Astrocyte (in vitro differentiated cells and primary cell): ENCODE results near the gene CALML6. TPM values are rescaled to one million over a fixed set of nuclear protein-coding genes. Genes with fewer than 3 reads are reported as not detected.
"Not testable (repeated sequence)": the region's sequence is repeated elsewhere in the genome, so short reads cannot be mapped to it uniquely, and the experiment has no call there.

Source experiments
- DNase-seq: peaks from one replicate; pipeline ENCODE4 v3.0.0-alpha.2; 2010; ENCODE audit warnings: low read depth
- FAIRE-seq: peaks from 2 replicates; lab custom pipeline; 2011; peaks lifted over from hg19 to GRCh38; lab: Jason Lieb, UNC
- H2AFZ ChIP-seq: 2 replicates; pipeline ENCODE4 v1.6.0; 2012; ENCODE audit warnings: low read depth, low read length, inconsistent platforms
- H3K27ac ChIP-seq: 2 replicates; pipeline ENCODE4 v1.5.1; 2011; ENCODE audit warnings: low read depth, low read length, inconsistent platforms
- H3K27me3 ChIP-seq: 2 replicates; pipeline ENCODE4 v1.6.0; 2011; ENCODE audit warnings: low read length, inconsistent platforms; ENCODE audit not compliant: insufficient read depth
- H3K36me3 ChIP-seq: 2 replicates; pipeline ENCODE4 v1.5.1; 2011; ENCODE audit warnings: low read length, inconsistent platforms; ENCODE audit not compliant: insufficient read depth
- H3K4me1 ChIP-seq: 2 replicates; pipeline ENCODE4 v1.5.1; 2011; ENCODE audit warnings: low read length, inconsistent platforms; ENCODE audit not compliant: insufficient read depth
- H3K4me2 ChIP-seq: 2 replicates; pipeline ENCODE4 v1.6.0; 2012; ENCODE audit warnings: low read length, inconsistent platforms
- H3K4me3 ChIP-seq: 2 replicates; pipeline ENCODE4 v1.5.1; 2011; ENCODE audit warnings: low read depth, mild to moderate bottlenecking, low read length, inconsistent platforms; ENCODE audit not compliant: insufficient read depth
- H3K79me2 ChIP-seq: 2 replicates; pipeline ENCODE4 v1.6.0; 2012; ENCODE audit warnings: mild to moderate bottlenecking, low read length, inconsistent platforms; ENCODE audit not compliant: insufficient read depth
- H3K9ac ChIP-seq: 2 replicates; pipeline ENCODE4 v1.6.0; 2012; ENCODE audit warnings: mild to moderate bottlenecking, low read length, inconsistent platforms
- H3K9me3 ChIP-seq: 2 replicates; pipeline ENCODE4 v1.5.1; 2012; ENCODE audit warnings: low read depth, mild to moderate bottlenecking, low read length, inconsistent platforms; ENCODE audit not compliant: insufficient read depth
- H4K20me1 ChIP-seq: 2 replicates; pipeline ENCODE4 v1.6.0; 2012; ENCODE audit warnings: low read length, inconsistent platforms; ENCODE audit not compliant: insufficient read depth
- H3K27ac Mint-ChIP-seq: one replicate; pipeline ENCODE4 v1.8.0; 2021; ENCODE audit warnings: mild to moderate bottlenecking, mixed read lengths; ENCODE audit not compliant: unreplicated experiment
- H3K27me3 Mint-ChIP-seq: one replicate; pipeline ENCODE4 v1.8.0; 2021; ENCODE audit warnings: low read depth, mixed read lengths; ENCODE audit not compliant: unreplicated experiment
- H3K36me3 Mint-ChIP-seq: one replicate; pipeline ENCODE4 v1.8.0; 2021; ENCODE audit warnings: low read depth, mixed read lengths; ENCODE audit not compliant: unreplicated experiment
- H3K4me1 Mint-ChIP-seq: one replicate; pipeline ENCODE4 v1.8.0; 2021; ENCODE audit warnings: low read depth, mixed read lengths; ENCODE audit not compliant: unreplicated experiment
- H3K4me3 Mint-ChIP-seq: one replicate; pipeline ENCODE4 v1.8.0; 2021; ENCODE audit warnings: mild to moderate bottlenecking, moderate library complexity, mixed read lengths; ENCODE audit not compliant: unreplicated experiment
- H3K9me3 Mint-ChIP-seq: one replicate; pipeline ENCODE4 v1.8.0; 2021; ENCODE audit warnings: mild to moderate bottlenecking, mixed read lengths; ENCODE audit not compliant: unreplicated experiment
- EZH2 ChIP-seq: IDR thresholded peaks from 2 replicates; pipeline ENCODE4 v1.6.1; 2012; ENCODE audit warnings: mild to moderate bottlenecking, low read length, inconsistent platforms; ENCODE audit not compliant: insufficient read depth
- total RNA-seq: library from RNA; stranded (reverse); gene quantifications from 2 replicates; pipeline ENCODE4 v1.2.1, GENCODE V29; 2021
- TF ChIP-seq, protein P1 (sequence below): IDR thresholded peaks from 2 replicates; pipeline ENCODE4 v1.5.1; 2011; ENCODE audit warnings: low read depth, mild to moderate bottlenecking, inconsistent platforms, low read length, moderate library complexity; ENCODE audit not compliant: insufficient read depth

Gene CALML6
- total RNA-seq, 1 donor from 2014 or later: 0.91 TPM

DNA sequence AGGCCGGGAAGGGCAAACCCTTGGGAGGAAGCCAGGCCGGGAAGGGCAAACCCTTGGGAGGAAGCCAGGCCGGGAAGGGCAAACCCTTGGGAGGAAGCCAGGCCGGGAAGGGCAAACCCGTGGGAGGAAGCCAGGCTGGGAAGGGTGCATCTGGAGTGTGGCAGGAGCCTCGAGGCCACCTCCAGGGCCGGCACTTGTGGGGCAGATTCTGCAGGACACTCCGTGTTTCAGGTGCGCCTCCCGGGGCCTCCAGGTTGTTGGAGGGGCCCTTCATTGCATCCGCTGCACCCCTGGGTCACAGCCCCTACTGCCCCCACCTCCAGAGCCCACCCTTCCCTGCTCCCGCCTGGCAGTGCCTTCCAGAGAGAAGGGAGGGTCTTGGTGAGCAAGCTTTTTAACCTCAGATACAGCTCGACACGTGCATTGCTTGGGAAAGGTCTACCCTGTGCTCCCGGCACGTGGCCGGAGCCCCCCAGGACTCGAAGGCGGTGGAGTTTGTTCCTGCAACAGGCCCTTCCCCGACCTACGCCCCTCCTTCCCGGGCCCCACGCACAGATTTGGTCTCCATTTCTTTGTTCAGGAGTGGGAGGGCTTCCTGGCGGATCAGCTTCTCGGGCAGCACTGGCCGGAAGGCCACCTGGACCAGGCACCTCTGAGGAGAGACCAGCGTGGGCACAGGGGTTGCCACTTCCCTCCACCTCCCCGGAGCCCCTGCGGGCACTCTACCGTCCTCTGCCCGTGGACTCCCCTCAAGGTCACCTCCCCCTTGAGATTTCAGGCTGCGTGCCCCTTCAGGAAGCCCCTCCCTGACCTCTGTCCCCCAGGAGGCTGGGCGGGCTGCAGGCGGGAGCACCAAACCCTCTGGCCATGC lies 13.4 kb downstream of the CALML6 start:
- Histone ChIP-seq H2AFZ (no peak overlapping the region), H3K4me1 (no peaks in the 10 kb centered on the region), H3K4me3 (no peak overlapping the region), H3K36me3 (no peaks in the 10 kb centered on the region), H3K9me3 (no peaks in the 10 kb centered on the region), H3K9ac (no peak overlapping the region), H3K27me3 (no peaks in the 10 kb centered on the region), H3K27ac (no peak overlapping the region), H3K79me2 (no peaks in the 10 kb centered on the region), H4K20me1 (no peaks in the 10 kb centered on the region), H3K4me2 (no peak overlapping the region)
- no peaks in the 10 kb centered on the region for H3K36me3 Mint-ChIP-seq
- peaks cover 6% of the 10 kb centered on the region for H3K27me3 Mint-ChIP-seq
- no peaks in the 10 kb centered on the region for H3K9me3 Mint-ChIP-seq
- no peak for TF ChIP-seq EZH2
- FAIRE-seq: no peak
- no peak overlapping the region for H3K27ac Mint-ChIP-seq
- no peaks in the 10 kb centered on the region for H3K4me1 Mint-ChIP-seq
- H3K4me3 Mint-ChIP-seq: no peak overlapping the region
- no peak for DNase-seq

GRCh38 chr1:1929102-1929638 lies 14.1 kb downstream of the CALML6 start:
- H3K4me1 ChIP-seq: no peaks in the 10 kb centered on the region
- Mint-ChIP-seq H3K4me1 (no peaks in the 10 kb centered on the region), H3K4me3 (no peak overlapping the region), H3K27me3 (peaks cover 7% of the 10 kb centered on the region), H3K27ac (no peak overlapping the region), H3K36me3 (no peaks in the 10 kb centered on the region), H3K9me3 (no peaks in the 10 kb centered on the region)
- H3K9me3 ChIP-seq: no peaks in the 10 kb centered on the region
- no peak overlapping the region for H3K9ac ChIP-seq
- FAIRE-seq (no peak), DNase-seq (no peak)
- H3K4me2 ChIP-seq: no peak overlapping the region
- no peaks in the 10 kb centered on the region for H3K79me2 ChIP-seq
- no peaks in the 10 kb centered on the region for H3K27me3 ChIP-seq
- TF ChIP-seq EZH2: no peak
- TF ChIP-seq, protein P1, sequence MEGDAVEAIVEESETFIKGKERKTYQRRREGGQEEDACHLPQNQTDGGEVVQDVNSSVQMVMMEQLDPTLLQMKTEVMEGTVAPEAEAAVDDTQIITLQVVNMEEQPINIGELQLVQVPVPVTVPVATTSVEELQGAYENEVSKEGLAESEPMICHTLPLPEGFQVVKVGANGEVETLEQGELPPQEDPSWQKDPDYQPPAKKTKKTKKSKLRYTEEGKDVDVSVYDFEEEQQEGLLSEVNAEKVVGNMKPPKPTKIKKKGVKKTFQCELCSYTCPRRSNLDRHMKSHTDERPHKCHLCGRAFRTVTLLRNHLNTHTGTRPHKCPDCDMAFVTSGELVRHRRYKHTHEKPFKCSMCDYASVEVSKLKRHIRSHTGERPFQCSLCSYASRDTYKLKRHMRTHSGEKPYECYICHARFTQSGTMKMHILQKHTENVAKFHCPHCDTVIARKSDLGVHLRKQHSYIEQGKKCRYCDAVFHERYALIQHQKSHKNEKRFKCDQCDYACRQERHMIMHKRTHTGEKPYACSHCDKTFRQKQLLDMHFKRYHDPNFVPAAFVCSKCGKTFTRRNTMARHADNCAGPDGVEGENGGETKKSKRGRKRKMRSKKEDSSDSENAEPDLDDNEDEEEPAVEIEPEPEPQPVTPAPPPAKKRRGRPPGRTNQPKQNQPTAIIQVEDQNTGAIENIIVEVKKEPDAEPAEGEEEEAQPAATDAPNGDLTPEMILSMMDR: no peak
- no peaks in the 10 kb centered on the region for H4K20me1 ChIP-seq
- H3K4me3 ChIP-seq: no peak overlapping the region
- no peaks in the 10 kb centered on the region for H3K36me3 ChIP-seq
- no peak overlapping the region for H3K27ac ChIP-seq
- no peak overlapping the region for H2AFZ ChIP-seq

DNA sequence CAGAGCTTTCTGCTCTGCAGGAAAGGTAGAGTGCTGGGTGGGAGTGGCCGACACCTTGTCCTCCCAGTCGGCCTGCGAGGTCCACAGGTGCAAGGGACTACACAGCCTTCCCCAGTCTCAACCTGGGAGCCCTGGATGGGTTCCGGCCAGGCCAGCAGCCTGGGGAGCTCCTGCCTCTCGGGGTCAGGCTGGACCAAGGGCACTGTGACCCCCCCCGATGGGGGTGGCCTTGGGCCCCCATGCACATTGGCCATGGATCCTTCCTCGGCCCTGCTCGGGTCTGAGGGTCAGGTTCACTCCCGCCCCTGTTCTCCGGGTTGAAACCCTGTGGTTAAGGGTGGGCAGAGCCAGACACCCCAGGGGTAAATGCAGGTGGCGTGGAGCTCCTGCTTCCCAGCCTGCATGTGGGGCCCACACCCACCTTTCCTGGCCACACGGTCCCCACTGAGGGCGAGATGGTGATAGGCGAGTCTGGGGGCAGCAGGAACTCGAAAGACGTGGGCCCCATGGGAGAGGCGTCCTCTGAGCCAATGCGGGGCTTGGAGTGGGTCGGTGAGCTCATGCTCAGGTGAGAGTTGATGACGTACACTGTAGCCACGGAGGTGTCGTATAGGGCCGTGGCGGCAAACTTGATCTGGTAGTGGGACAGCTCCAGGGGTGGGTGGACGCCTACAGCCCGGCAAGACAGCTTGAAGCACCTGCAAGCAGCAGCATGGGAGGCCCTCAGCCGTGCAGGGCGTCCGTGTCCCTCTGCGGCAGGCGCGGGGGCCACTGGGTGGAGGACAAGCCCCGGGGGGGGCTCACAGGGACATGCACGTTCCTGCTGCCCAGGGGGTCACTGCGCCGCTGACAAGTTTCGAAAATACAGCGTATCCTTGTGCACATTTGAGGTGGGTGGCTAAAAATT lies 14.8 kb downstream of the CALML6 start:
- peaks cover 5% of the 10 kb centered on the region for H3K9me3 ChIP-seq
- H3K27ac ChIP-seq: no peak overlapping the region
- DNase-seq (no peak), FAIRE-seq (no peak)
- no peak overlapping the region for H3K4me3 Mint-ChIP-seq
- no peaks in the 10 kb centered on the region for H3K27me3 ChIP-seq
- H3K4me3 ChIP-seq: no peak overlapping the region
- H4K20me1 ChIP-seq: no peaks in the 10 kb centered on the region
- peaks cover 2% of the 10 kb centered on the region for H3K27me3 Mint-ChIP-seq
- no peaks in the 10 kb centered on the region for H3K4me1 Mint-ChIP-seq
- H3K27ac Mint-ChIP-seq: no peak overlapping the region
- no peaks in the 10 kb centered on the region for H3K9me3 Mint-ChIP-seq
- no peak overlapping the region for H3K9ac ChIP-seq
- no peak overlapping the region for H3K4me2 ChIP-seq
- TF ChIP-seq, protein P1: no peak
- no peak for TF ChIP-seq EZH2
- H3K79me2 ChIP-seq: no peaks in the 10 kb centered on the region
- H2AFZ ChIP-seq: no peak overlapping the region
- no peaks in the 10 kb centered on the region for H3K36me3 ChIP-seq
- no peaks in the 10 kb centered on the region for H3K36me3 Mint-ChIP-seq
- no peaks in the 10 kb centered on the region for H3K4me1 ChIP-seq

DNA sequence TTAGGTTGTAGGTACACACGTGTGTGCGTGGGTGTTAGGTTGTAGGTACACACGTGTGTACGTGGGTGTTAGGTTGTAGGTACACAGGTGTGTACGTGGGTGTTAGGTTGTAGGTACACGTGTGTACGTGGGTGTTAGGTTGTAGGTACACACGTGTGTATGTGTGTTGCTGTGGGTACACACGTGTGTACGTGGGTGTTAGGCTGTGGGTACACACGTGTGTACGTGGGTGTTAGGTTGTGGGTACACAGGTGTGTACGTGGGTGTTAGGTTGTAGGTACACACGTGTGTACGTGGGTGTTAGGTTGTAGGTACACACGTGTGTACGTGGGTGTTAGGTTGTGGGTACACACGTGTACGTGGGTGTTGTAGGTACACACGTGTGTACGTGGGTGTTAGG lies 19.8 kb downstream of the CALML6 start:
- not testable (repeated sequence) for H3K4me1 ChIP-seq, H3K9ac ChIP-seq, H4K20me1 ChIP-seq, H3K4me2 ChIP-seq, H3K4me3 Mint-ChIP-seq, H3K36me3 ChIP-seq, H3K79me2 ChIP-seq, FAIRE-seq, DNase-seq, H3K4me1 Mint-ChIP-seq, H3K27ac Mint-ChIP-seq, H3K27ac ChIP-seq, H3K36me3 Mint-ChIP-seq, H3K27me3 Mint-ChIP-seq, H3K4me3 ChIP-seq, H3K9me3 ChIP-seq, H2AFZ ChIP-seq, H3K9me3 Mint-ChIP-seq, H3K27me3 ChIP-seq
